Natural killer cell treated with Interleukin-12 subunit alpha and Interleukin-12 subunit beta and Interleukin-15 and Interleukin-18, amount 100 ng/mL, for 72 hours (primary cell): Measurements from ENCODE around the gene ZNF318. TPM values are rescaled to one million over a fixed set of nuclear protein-coding genes. Genes with fewer than 3 reads are reported as not detected.
"Not testable (repeated sequence)": the region's sequence is repeated elsewhere in the genome, so short reads cannot be mapped to it uniquely, and the experiment has no call there.

Experiments used
- ATAC-seq, 2 donors: fragments of 150-1000 bp; cut with Tn5 transposase in 1 of 2; sonication (Bioruptor Pico), chemical (Tn5 transposase) in 1 of 2; 2 replicates each; pipeline ENCODE4 v1.10.0; 2021
- DNase-seq: peaks from one replicate; pipeline ENCODE4 v3.0.0; 2022; ENCODE audit warnings: low spot score
- H3K27ac Mint-ChIP-seq, 2 donors: 1 replicate in 1 of 2; 2 replicates in 1 of 2; pipeline ENCODE4 v1.8.0; 2022; ENCODE audit warnings: mixed read lengths in 2 of 2, mild to moderate bottlenecking in 1 of 2, moderate library complexity in 1 of 2
- H3K27me3 Mint-ChIP-seq, 2 donors: 1 replicate in 1 of 2; 2 replicates in 1 of 2; pipeline ENCODE4 v1.8.0; 2022; ENCODE audit warnings: mixed read lengths in 2 of 2
- H3K36me3 Mint-ChIP-seq: one replicate; pipeline ENCODE4 v1.8.0; 2022; ENCODE audit warnings: mixed read lengths
- H3K4me1 Mint-ChIP-seq, 2 donors: 1 replicate in 1 of 2; 2 replicates in 1 of 2; pipeline ENCODE4 v1.8.0; 2022; ENCODE audit warnings: low read depth in 2 of 2, mixed read lengths in 2 of 2, mild to moderate bottlenecking in 1 of 2
- H3K4me3 Mint-ChIP-seq: one replicate; pipeline ENCODE4 v1.8.0; 2022; ENCODE audit warnings: mixed read lengths
- H3K9me3 Mint-ChIP-seq: 2 replicates; pipeline ENCODE4 v1.8.0; 2022; ENCODE audit warnings: mixed read lengths
- total RNA-seq, 2 donors: library from RNA; stranded (reverse); gene quantifications; one replicate each; pipeline ENCODE4 v1.2.3, GENCODE V29; 2022

Gene ZNF318
- total RNA-seq, 2 donors from 2014 or later = 6.4 to 11.3 TPM

- not testable (repeated sequence) for H3K4me3 Mint-ChIP-seq, H3K36me3 Mint-ChIP-seq, H3K27ac Mint-ChIP-seq, H3K27me3 Mint-ChIP-seq, H3K4me1 Mint-ChIP-seq, ATAC-seq, H3K9me3 Mint-ChIP-seq, DNase-seq
Observed at GRCh38 chr6:43346243-43346642, 23.2 kb downstream of the ZNF318 start.

- ATAC-seq (no peak), DNase-seq (no peak)
- Mint-ChIP-seq H3K27ac (no peak overlapping the region), H3K36me3 (peaks cover 21% of the 10 kb centered on the region), H3K27me3 (no peaks in the 10 kb centered on the region), H3K4me3 (no peak overlapping the region), H3K9me3 (no peaks in the 10 kb centered on the region), H3K4me1 (peaks cover 0 to 3% of the 10 kb centered on the region in 2 donors)
Observed at GRCh38 chr6:43339168-43339567, 30.3 kb downstream of the ZNF318 start.

GRCh38 chr6:43338243-43338642, 31.2 kb downstream of the ZNF318 start:
- peak overlapping the region in 1 of 2 donors; percentile 28 for H3K27ac Mint-ChIP-seq
- H3K36me3 Mint-ChIP-seq = peaks cover 21% of the 10 kb centered on the region
- no peaks in the 10 kb centered on the region for H3K9me3 Mint-ChIP-seq
- DNase-seq (no peak), ATAC-seq (no peak)
- no peaks in the 10 kb centered on the region for H3K27me3 Mint-ChIP-seq
- H3K4me1 Mint-ChIP-seq = peaks cover 0 to 3% of the 10 kb centered on the region in 2 donors
- H3K4me3 Mint-ChIP-seq = no peak overlapping the region

GRCh38 chr6:43336382-43336781, 33.1 kb downstream of the ZNF318 start:
- H3K36me3 Mint-ChIP-seq = peaks cover 13% of the 10 kb centered on the region
- H3K4me1 Mint-ChIP-seq = peaks cover 4 to 5% of the 10 kb centered on the region in 2 donors
- H3K27me3 Mint-ChIP-seq = no peaks in the 10 kb centered on the region
- H3K9me3 Mint-ChIP-seq = no peaks in the 10 kb centered on the region
- DNase-seq = no peak
- no peak overlapping the region for H3K4me3 Mint-ChIP-seq
- H3K27ac Mint-ChIP-seq = no peak overlapping the region
- no peak for ATAC-seq

- no peak for DNase-seq
- Mint-ChIP-seq H3K4me3 (no peak overlapping the region), H3K36me3 (peaks cover 6% of the 10 kb centered on the region), H3K27ac (peak overlapping the region in 1 of 2 donors; percentile 24), H3K27me3 (no peaks in the 10 kb centered on the region), H3K9me3 (no peaks in the 10 kb centered on the region), H3K4me1 (peaks cover 4 to 5% of the 10 kb centered on the region in 2 donors)
- no peak for ATAC-seq
Observed at GRCh38 chr6:43335469-43335868, 34.0 kb downstream of the ZNF318 start.

GRCh38 chr6:43334466-43335095, 34.9 kb downstream of the ZNF318 start:
- H3K36me3 Mint-ChIP-seq = no peaks in the 10 kb centered on the region
- ATAC-seq = no peak
- no peak overlapping the region for H3K4me3 Mint-ChIP-seq
- peak overlapping the region in 1 of 2 donors; percentile 24 for H3K27ac Mint-ChIP-seq
- H3K9me3 Mint-ChIP-seq = no peaks in the 10 kb centered on the region
- no peak for DNase-seq
- no peaks in the 10 kb centered on the region for H3K27me3 Mint-ChIP-seq
- peaks cover 4 to 5% of the 10 kb centered on the region in 2 donors for H3K4me1 Mint-ChIP-seq

- Mint-ChIP-seq H3K36me3 (no peaks in the 10 kb centered on the region), H3K9me3 (no peaks in the 10 kb centered on the region), H3K27me3 (no peaks in the 10 kb centered on the region), H3K4me3 (no peak overlapping the region), H3K4me1 (peaks cover 4 to 5% of the 10 kb centered on the region in 2 donors), H3K27ac (no peak overlapping the region)
- no peak for DNase-seq
- ATAC-seq = no peak
Observed at GRCh38 chr6:43331891-43332290, 37.6 kb downstream of the ZNF318 start.

GRCh38 chr6:43331470-43331869, 38.0 kb downstream of the ZNF318 start:
- DNase-seq (no peak), ATAC-seq (no peak)
- Mint-ChIP-seq H3K27me3 (no peaks in the 10 kb centered on the region), H3K4me1 (peaks cover 4 to 5% of the 10 kb centered on the region in 2 donors), H3K4me3 (no peak overlapping the region), H3K36me3 (no peaks in the 10 kb centered on the region), H3K9me3 (no peaks in the 10 kb centered on the region), H3K27ac (no peak overlapping the region)

GRCh38 chr6:43328528-43328927, 40.9 kb downstream of the ZNF318 start:
- no peak for ATAC-seq

GRCh38 chr6:43325876-43326275, 43.6 kb downstream of the ZNF318 start:
- H3K4me3 Mint-ChIP-seq = no peak overlapping the region
- DNase-seq (no peak), ATAC-seq (no peak)
- H3K27ac Mint-ChIP-seq = no peak overlapping the region
- H3K9me3 Mint-ChIP-seq = no peaks in the 10 kb centered on the region
- no peaks in the 10 kb centered on the region for H3K4me1 Mint-ChIP-seq
- H3K36me3 Mint-ChIP-seq = no peaks in the 10 kb centered on the region
- no peaks in the 10 kb centered on the region for H3K27me3 Mint-ChIP-seq

More at GRCh38 chr6:43328528-43328927, 40.9 kb downstream of the ZNF318 start:
- Mint-ChIP-seq H3K27me3 (no peaks in the 10 kb centered on the region), H3K36me3 (no peaks in the 10 kb centered on the region), H3K4me3 (no peak overlapping the region), H3K9me3 (no peaks in the 10 kb centered on the region), H3K27ac (no peak overlapping the region), H3K4me1 (peaks cover 4 to 5% of the 10 kb centered on the region in 2 donors)
- DNase-seq = no peak

- H3K27me3 Mint-ChIP-seq = no peaks in the 10 kb centered on the region
- H3K4me3 Mint-ChIP-seq = no peak overlapping the region
- H3K27ac Mint-ChIP-seq = no peak overlapping the region
- no peaks in the 10 kb centered on the region for H3K4me1 Mint-ChIP-seq
- ATAC-seq (no peak), DNase-seq (no peak)
- no peaks in the 10 kb centered on the region for H3K9me3 Mint-ChIP-seq
- no peaks in the 10 kb centered on the region for H3K36me3 Mint-ChIP-seq
Observed at GRCh38 chr6:43318011-43318410, 51.4 kb downstream of the ZNF318 start.

GRCh38 chr6:43313813-43314212, 55.6 kb downstream of the ZNF318 start:
- DNase-seq (no peak), ATAC-seq (no peak)
- Mint-ChIP-seq H3K9me3 (no peaks in the 10 kb centered on the region), H3K27ac (no peak overlapping the region), H3K36me3 (no peaks in the 10 kb centered on the region), H3K4me1 (peaks cover 0 to 1% of the 10 kb centered on the region in 2 donors), H3K27me3 (peaks cover 4 to 7% of the 10 kb centered on the region in 2 donors), H3K4me3 (no peak overlapping the region)

GRCh38 chr6:43311666-43312065, 57.8 kb downstream of the ZNF318 start:
- no peak for ATAC-seq
- no peaks in the 10 kb centered on the region for H3K36me3 Mint-ChIP-seq
- no peak overlapping the region for H3K4me3 Mint-ChIP-seq
- peaks cover 0 to 7% of the 10 kb centered on the region in 2 donors for H3K4me1 Mint-ChIP-seq
- peaks cover 7% of the 10 kb centered on the region in 2 donors for H3K27me3 Mint-ChIP-seq
- no peaks in the 10 kb centered on the region for H3K9me3 Mint-ChIP-seq
- no peak overlapping the region for H3K27ac Mint-ChIP-seq
- no peak for DNase-seq

- Mint-ChIP-seq H3K36me3 (no peaks in the 10 kb centered on the region), H3K4me3 (no peak overlapping the region), H3K4me1 (peaks cover 0 to 7% of the 10 kb centered on the region in 2 donors), H3K9me3 (no peaks in the 10 kb centered on the region), H3K27ac (no peak overlapping the region), H3K27me3 (peaks cover 7% of the 10 kb centered on the region in 2 donors)
- DNase-seq = no peak
- no peak for ATAC-seq
Observed at GRCh38 chr6:43310624-43311023, 58.8 kb downstream of the ZNF318 start.

GRCh38 chr6:43310134-43310533, 59.3 kb downstream of the ZNF318 start:
- H3K4me3 Mint-ChIP-seq = no peak overlapping the region
- peaks cover 7% of the 10 kb centered on the region in 2 donors for H3K27me3 Mint-ChIP-seq
- H3K4me1 Mint-ChIP-seq = peaks cover 0 to 7% of the 10 kb centered on the region in 2 donors
- no peaks in the 10 kb centered on the region for H3K9me3 Mint-ChIP-seq
- H3K36me3 Mint-ChIP-seq = no peaks in the 10 kb centered on the region
- no peak for ATAC-seq
- no peak overlapping the region for H3K27ac Mint-ChIP-seq
- no peak for DNase-seq
